Ishikawa (cell line): ENCODE data around the gene IFNA1.

Experiments
- CEBPB ChIP-seq: IDR thresholded peaks from 2 replicates; pipeline ENCODE4 v1.6.1; 2012
- EGR1 ChIP-seq: IDR thresholded peaks from 2 replicates; pipeline ENCODE4 v1.6.1; 2012
- EP300 ChIP-seq: IDR thresholded peaks from 2 replicates; pipeline ENCODE4 v1.6.1; 2012; ENCODE audit warnings: borderline replicate concordance
- NFIC ChIP-seq: IDR thresholded peaks from 2 replicates; pipeline ENCODE4 v1.6.1; 2012
- TAF1 ChIP-seq: IDR thresholded peaks from 2 replicates; pipeline ENCODE4 v1.6.1; 2012; ENCODE audit warnings: low read depth, mild to moderate bottlenecking
- YY1 ChIP-seq: IDR thresholded peaks from 2 replicates; pipeline ENCODE4 v1.6.1; 2012; ENCODE audit warnings: low read depth
- TF ChIP-seq, protein P1 (sequence below): IDR thresholded peaks from 2 replicates; pipeline ENCODE4 v1.6.1; 2012
- TF ChIP-seq, protein P2 (sequence below): IDR thresholded peaks from 2 replicates; pipeline ENCODE4 v1.6.1; 2012; ENCODE audit warnings: low read depth, mild to moderate bottlenecking

DNA sequence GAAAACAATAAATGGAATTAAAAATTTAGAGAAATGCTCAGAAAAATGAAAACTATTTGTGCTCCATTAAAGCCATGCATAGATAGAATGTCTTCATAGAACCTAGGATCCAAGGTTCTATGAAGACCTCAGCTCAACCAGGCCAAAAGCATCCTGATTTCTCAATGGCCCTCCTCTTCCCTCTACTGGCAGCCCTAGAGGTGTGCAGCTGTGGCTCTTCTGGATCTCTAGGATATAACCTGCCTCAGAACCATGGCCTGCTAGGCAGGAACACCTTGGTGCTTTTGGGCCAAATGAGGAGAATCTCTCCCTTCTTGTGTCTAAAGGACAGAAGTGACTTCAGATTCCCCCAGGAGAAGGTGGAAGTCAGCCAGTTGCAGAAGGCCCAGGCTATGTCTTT is 15.1 kb downstream of the IFNA1 start:
- TF ChIP-seq, protein P1, sequence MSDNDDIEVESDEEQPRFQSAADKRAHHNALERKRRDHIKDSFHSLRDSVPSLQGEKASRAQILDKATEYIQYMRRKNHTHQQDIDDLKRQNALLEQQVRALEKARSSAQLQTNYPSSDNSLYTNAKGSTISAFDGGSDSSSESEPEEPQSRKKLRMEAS, result no peak
- TF ChIP-seq TAF1 (no peak), CEBPB (no peak), EGR1 (no peak), EP300 (no peak), YY1 (no peak), NFIC (no peak)
- TF ChIP-seq, protein P2, sequence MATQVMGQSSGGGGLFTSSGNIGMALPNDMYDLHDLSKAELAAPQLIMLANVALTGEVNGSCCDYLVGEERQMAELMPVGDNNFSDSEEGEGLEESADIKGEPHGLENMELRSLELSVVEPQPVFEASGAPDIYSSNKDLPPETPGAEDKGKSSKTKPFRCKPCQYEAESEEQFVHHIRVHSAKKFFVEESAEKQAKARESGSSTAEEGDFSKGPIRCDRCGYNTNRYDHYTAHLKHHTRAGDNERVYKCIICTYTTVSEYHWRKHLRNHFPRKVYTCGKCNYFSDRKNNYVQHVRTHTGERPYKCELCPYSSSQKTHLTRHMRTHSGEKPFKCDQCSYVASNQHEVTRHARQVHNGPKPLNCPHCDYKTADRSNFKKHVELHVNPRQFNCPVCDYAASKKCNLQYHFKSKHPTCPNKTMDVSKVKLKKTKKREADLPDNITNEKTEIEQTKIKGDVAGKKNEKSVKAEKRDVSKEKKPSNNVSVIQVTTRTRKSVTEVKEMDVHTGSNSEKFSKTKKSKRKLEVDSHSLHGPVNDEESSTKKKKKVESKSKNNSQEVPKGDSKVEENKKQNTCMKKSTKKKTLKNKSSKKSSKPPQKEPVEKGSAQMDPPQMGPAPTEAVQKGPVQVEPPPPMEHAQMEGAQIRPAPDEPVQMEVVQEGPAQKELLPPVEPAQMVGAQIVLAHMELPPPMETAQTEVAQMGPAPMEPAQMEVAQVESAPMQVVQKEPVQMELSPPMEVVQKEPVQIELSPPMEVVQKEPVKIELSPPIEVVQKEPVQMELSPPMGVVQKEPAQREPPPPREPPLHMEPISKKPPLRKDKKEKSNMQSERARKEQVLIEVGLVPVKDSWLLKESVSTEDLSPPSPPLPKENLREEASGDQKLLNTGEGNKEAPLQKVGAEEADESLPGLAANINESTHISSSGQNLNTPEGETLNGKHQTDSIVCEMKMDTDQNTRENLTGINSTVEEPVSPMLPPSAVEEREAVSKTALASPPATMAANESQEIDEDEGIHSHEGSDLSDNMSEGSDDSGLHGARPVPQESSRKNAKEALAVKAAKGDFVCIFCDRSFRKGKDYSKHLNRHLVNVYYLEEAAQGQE, result no peak
